NCI-H524 (cell line): ENCODE data around the gene NAP1L1.

Experiments used
- DNase-seq, 2 experiments: peaks; one replicate each; lab custom pipeline; 2025; lab: John Stamatoyannopoulos, UW

NAP1L1 gene

GRCh38 chr12:76040461-76040860 lies 44.0 kb downstream of the NAP1L1 start:
- DNase-seq = no peak

GRCh38 chr12:76038176-76038575 lies 46.3 kb downstream of the NAP1L1 start:
- no peak for DNase-seq

GRCh38 chr12:76037130-76038103 lies 47.1 kb downstream of the NAP1L1 start:
- DNase-seq = peak; percentile 41 to 78

GRCh38 chr12:76035045-76035444 lies 49.4 kb downstream of the NAP1L1 start:
- peak in 1 of 2 experiments; percentile 22 for DNase-seq

GRCh38 chr12:76033081-76034011 lies 51.1 kb downstream of the NAP1L1 start:
- peak in 1 of 2 experiments; percentile 29 for DNase-seq

- peak; percentile 41 to 46 for DNase-seq
These were observed 52.2 kb downstream of the NAP1L1 start for GRCh38 chr12:76032043-76032981.

GRCh38 chr12:76031414-76032042 lies 53.0 kb downstream of the NAP1L1 start, which contains the start of gene PHLDA1:
Gene PHLDA1, minus strand, starts transcription at chr12:76031776.
- peak; percentile 88 to 95 for DNase-seq

- no peak for DNase-seq
These were observed 53.4 kb downstream of the NAP1L1 start for GRCh38 chr12:76031081-76031413.

GRCh38 chr12:76030341-76031080 lies 54.0 kb downstream of the NAP1L1 start:
- peak in 1 of 2 experiments; percentile 58 for DNase-seq

- DNase-seq = peak in 1 of 2 experiments; percentile 42
These were observed 54.5 kb downstream of the NAP1L1 start for GRCh38 chr12:76029982-76030340.

- peak in 1 of 2 experiments; percentile 16 for DNase-seq
These were observed 55.8 kb downstream of the NAP1L1 start for GRCh38 chr12:76028571-76029277.

- DNase-seq = no peak
These were observed 57.8 kb downstream of the NAP1L1 start for GRCh38 chr12:76026643-76027063.

GRCh38 chr12:76025601-76026575 lies 58.6 kb downstream of the NAP1L1 start:
- DNase-seq = no peak

GRCh38 chr12:76024942-76025600 lies 59.4 kb downstream of the NAP1L1 start:
- no peak for DNase-seq

GRCh38 chr12:76024102-76024781 lies 60.2 kb downstream of the NAP1L1 start:
- DNase-seq = no peak

GRCh38 chr12:76023069-76023690 lies 61.3 kb downstream of the NAP1L1 start:
- no peak for DNase-seq

- no peak for DNase-seq
These were observed 62.0 kb downstream of the NAP1L1 start for GRCh38 chr12:76022506-76022905.
